OCI-LY7 (cell line): Measurements from ENCODE around the gene ATF6B. TPM values are rescaled to one million over a fixed set of nuclear protein-coding genes. Genes with fewer than 3 reads are reported as not detected.

ENCODE experiments used
- Bru-seq: library from RNA; stranded (reverse); fragments of 400-500 nt; gene quantifications from one replicate; lab custom pipeline; 2021; lab: Mats Ljungman, UMichigan
- BruChase-seq, 2 experiments: library from RNA; stranded (reverse); fragments of 400-500 nt; gene quantifications; one replicate each; lab custom pipeline; 2021; lab: Mats Ljungman, UMichigan
- BruUV-seq: library from RNA; stranded (reverse); fragments of 400-500 nt; replicated peaks from 2 replicates; lab custom pipeline; 2021; lab: Mats Ljungman, UMichigan
- CTCF ChIA-PET: fragments of 300-600 bp; sonication (Branson Sonifier 250); formaldehyde crosslinking; loops from one replicate; lab custom pipeline; 2022; ENCODE audit warnings: antibody characterized with exemption; ENCODE audit not compliant: unreplicated experiment; lab: Charles Lee
- POLR2A ChIA-PET: fragments of 300-600 bp; sonication (Branson Sonifier 250); formaldehyde crosslinking; loops from one replicate; lab custom pipeline; 2022; ENCODE audit warnings: antibody characterized with exemption; lab: Charles Lee
- DNase-seq: peaks from one replicate; pipeline ENCODE4 v3.0.0-alpha.2; 2015; ENCODE audit warnings: low spot score
- H2AFZ ChIP-seq: fragments of 200-600 bp; sonication (generic), shearing (Covaris generic); 2 replicates; pipeline ENCODE4 v1.6.1; 2014; ENCODE audit warnings: mild to moderate bottlenecking, antibody characterized with exemption, low read length, moderate library complexity
- H3K27ac ChIP-seq: fragments of 200-600 bp; sonication (generic); 2 replicates; pipeline ENCODE4 v1.5.1; 2014; ENCODE audit warnings: mixed run types, low read depth, mild to moderate bottlenecking, moderate library complexity, low read length, inconsistent platforms; ENCODE audit not compliant: poor library complexity, severe bottlenecking
- H3K36me3 ChIP-seq: fragments of 200-600 bp; sonication (generic); 2 replicates; pipeline ENCODE4 v1.6.1; 2014; ENCODE audit warnings: mild to moderate bottlenecking, antibody characterized with exemption, low read length, moderate library complexity, mixed read lengths; ENCODE audit not compliant: insufficient read depth
- H3K4me1 ChIP-seq: fragments of 200-600 bp; sonication (generic); 2 replicates; pipeline ENCODE4 v1.5.1; 2014; ENCODE audit warnings: mild to moderate bottlenecking, low read length; ENCODE audit not compliant: insufficient read depth, poor library complexity, severe bottlenecking
- H3K4me2 ChIP-seq: fragments of 200-600 bp; sonication (generic); 2 replicates; pipeline ENCODE4 v1.6.1; 2014; ENCODE audit warnings: mild to moderate bottlenecking, low read length
- H3K4me3 ChIP-seq: fragments of 200-600 bp; sonication (generic); 2 replicates; pipeline ENCODE4 v1.5.1; 2014; ENCODE audit warnings: mild to moderate bottlenecking, low read depth, low read length; ENCODE audit not compliant: poor library complexity, severe bottlenecking
- H3K79me2 ChIP-seq: fragments of 200-600 bp; sonication (generic); 2 replicates; pipeline ENCODE4 v1.6.1; 2016; ENCODE audit warnings: low read depth, mild to moderate bottlenecking, low read length, moderate library complexity, mixed read lengths; ENCODE audit not compliant: insufficient read depth
- H3K9me2 ChIP-seq: fragments of 200-600 bp; sonication (generic); 2 replicates; pipeline ENCODE4 v1.6.1; 2016; ENCODE audit warnings: mild to moderate bottlenecking, low read length, mixed read lengths; ENCODE audit not compliant: insufficient read depth
- H3K9me3 ChIP-seq: fragments of 200-600 bp; sonication (generic); 2 replicates; pipeline ENCODE4 v1.6.1; 2014; ENCODE audit warnings: mild to moderate bottlenecking, mixed run types, low read length, mixed read lengths
- H4K20me1 ChIP-seq: fragments of 200-600 bp; sonication (generic); 2 replicates; pipeline ENCODE4 v1.6.1; 2014; ENCODE audit warnings: mild to moderate bottlenecking, antibody characterized with exemption, low read length, moderate library complexity, mixed read lengths; ENCODE audit not compliant: insufficient read depth
- EZH2phosphoT487 ChIP-seq: fragments of 200-600 bp; sonication (generic); IDR thresholded peaks from 2 replicates; pipeline ENCODE4 v1.6.1; 2018; ENCODE audit warnings: low read depth, borderline replicate concordance, mild to moderate bottlenecking, mixed run types, antibody characterized with exemption, low read length, moderate library complexity, mixed read lengths
- intact Hi-C: fragments of 100-400 bp; cut with micrococcal nuclease; formaldehyde crosslinking; loops from one replicate; pipeline ENCODE4 v1.10.0; 2022; ENCODE audit not compliant: unreplicated experiment
- long read RNA-seq: library from polyadenylated mRNA; stranded (forward); transcript quantifications from one replicate; pipeline ENCODE4 v2.0.0, GENCODE V29; 2022
- total RNA-seq, 2 experiments: library from RNA; depleted of rRNA in 1 of 2; stranded (reverse); fragments of >200 nt in 1 of 2; shearing (Covaris generic) in 1 of 2; gene quantifications; 2 replicates each; pipeline ENCODE4 v1.2.3, GENCODE V29; 2014 to 2022
- TF ChIP-seq, protein P1 (sequence below): fragments of 200-600 bp; sonication (generic); conservative IDR thresholded peaks from 2 replicates; pipeline ENCODE4 v1.5.1; 2014; ENCODE audit warnings: mild to moderate bottlenecking, antibody characterized with exemption, low read length, moderate library complexity, mixed read lengths

ATF6B gene
- total RNA-seq (2014; rRNA removed; shearing (Covaris generic)) (44.8 and 57.7 TPM in 2 replicates), total RNA-seq (2022) (122 and 125 TPM in 2 replicates), Bru-seq, nascent RNA (percentile 78 among the genes with signal in this experiment), BruChase-seq, experiment 1, labeled RNA remaining after a 6-hour chase (percentile 92 among the genes with signal in this experiment), BruChase-seq, experiment 2, labeled RNA remaining after a 2-hour chase (percentile 82 among the genes with signal in this experiment)
- long read RNA-seq, transcript ATF6B-216 (8 exons, 1,176 nt): major isoform, 24 of 64 reads
- long read RNA-seq, transcript ATF6B-210 (18 exons, 2,620 nt): minor isoform, 6 of 64 reads
- long read RNA-seq, partial matches to known transcripts: 14 of 64 reads
- long read RNA-seq, other reads (novel, unspliced or antisense): 14 of 64 reads

DNA sequence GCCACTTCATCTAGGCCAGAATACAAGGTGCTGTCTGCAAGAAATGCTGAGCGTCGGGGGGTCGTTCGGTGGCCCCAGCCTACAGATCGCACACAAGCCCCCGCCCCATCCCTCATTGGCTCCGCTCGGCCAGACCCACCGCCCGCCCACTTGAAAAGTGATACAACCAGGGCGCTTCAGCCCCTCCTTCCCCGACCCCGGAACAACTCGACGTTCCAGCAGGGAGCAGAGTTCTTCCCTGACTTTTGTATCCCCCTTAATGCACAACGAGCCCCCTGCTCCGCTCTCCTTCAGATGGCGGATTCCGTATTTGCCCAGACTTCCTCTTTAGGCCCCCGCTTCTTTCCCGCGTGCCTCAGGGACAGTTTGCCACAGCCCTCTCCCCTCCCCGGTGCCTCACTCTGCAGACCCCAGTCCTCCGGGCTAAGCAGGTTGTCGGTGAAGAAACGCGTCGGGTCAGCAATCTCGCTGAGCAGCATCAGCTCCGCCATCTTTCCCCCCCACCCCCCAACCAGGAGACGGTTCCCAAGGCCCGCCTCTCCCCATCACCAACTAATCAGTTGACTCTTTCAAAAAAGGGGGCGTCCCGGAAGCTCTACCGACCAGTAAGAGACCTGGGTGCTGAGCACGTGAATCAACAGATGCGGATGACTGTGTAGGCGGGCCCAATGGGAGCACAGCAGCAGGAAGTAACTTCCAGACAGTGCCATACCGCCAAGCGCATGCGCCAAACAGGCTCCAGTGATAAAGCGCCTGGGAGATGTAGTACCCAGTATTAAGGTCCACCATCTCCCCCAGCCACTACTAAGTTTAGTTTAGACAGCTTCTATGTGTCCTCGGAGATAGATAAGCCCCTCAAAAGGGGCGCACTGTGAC is at the start of gene ATF6B:
Gene ATF6B (minus strand): TSS at position 530 of the 876 bp plus-strand sequence. CDS start 39 bp downstream, at position 491.
- TF ChIP-seq, protein P1, sequence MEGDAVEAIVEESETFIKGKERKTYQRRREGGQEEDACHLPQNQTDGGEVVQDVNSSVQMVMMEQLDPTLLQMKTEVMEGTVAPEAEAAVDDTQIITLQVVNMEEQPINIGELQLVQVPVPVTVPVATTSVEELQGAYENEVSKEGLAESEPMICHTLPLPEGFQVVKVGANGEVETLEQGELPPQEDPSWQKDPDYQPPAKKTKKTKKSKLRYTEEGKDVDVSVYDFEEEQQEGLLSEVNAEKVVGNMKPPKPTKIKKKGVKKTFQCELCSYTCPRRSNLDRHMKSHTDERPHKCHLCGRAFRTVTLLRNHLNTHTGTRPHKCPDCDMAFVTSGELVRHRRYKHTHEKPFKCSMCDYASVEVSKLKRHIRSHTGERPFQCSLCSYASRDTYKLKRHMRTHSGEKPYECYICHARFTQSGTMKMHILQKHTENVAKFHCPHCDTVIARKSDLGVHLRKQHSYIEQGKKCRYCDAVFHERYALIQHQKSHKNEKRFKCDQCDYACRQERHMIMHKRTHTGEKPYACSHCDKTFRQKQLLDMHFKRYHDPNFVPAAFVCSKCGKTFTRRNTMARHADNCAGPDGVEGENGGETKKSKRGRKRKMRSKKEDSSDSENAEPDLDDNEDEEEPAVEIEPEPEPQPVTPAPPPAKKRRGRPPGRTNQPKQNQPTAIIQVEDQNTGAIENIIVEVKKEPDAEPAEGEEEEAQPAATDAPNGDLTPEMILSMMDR: no peak
- TF ChIP-seq EZH2phosphoT487: no peak
- no TSS peak for BruUV-seq

DNA sequence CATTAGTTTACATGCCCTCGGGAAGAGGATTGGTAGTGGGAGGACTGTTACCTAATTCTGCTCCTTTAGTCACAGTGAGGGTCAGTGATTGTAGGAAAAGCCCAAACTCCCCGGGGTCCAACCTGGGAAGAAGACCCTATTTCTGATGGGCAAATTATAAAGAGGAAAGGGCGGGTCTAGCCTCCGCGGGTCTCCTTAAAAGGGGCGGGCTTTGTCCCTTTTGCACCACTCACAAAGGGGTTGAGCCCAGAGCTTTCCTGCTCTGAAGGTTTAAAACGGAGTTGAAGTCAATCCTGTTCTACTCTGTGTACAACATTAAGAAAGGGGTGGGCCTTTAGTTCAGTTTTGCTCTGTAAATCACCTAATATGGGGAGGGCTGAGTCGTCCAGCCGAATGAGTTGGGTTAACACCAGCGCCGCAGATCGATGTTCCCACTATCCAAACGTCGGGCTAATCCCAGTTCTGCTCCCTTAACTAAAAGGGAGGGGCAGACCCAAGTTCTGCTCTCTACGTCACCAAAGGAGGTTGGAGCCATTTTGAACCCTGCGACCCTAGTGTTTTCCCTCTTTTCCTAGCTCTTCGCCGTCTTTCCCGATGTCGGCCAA is 49.2 kb upstream of the ATF6B start:
- no peak for DNase-seq
- ChIA-PET CTCF (interaction anchor here (1.3 kb wide), 1 partner anchor 16 kb away, joined by 3 read pairs; the partner anchor contains the start of gene GPSM3), POLR2A (interaction anchor here (1.0 to 2.1 kb wide), 4 partner anchors 13 to 49 kb away, joined by 5 to 11 read pairs (median 5); partner anchors contain the start of genes ATF6B, GPSM3 and PBX2)
- Histone ChIP-seq H4K20me1 (no peaks in the 10 kb centered on the region), H3K4me1 (peaks cover 44% of the 10 kb centered on the region), H3K79me2 (peaks cover 14% of the 10 kb centered on the region; the same call in 1 of the 2 replicates), H2AFZ (peak overlapping the region; percentile 68), H3K9me3 (no peaks in the 10 kb centered on the region), H3K27ac (peak overlapping the region; percentile 56), H3K4me2 (peak overlapping the region; percentile 96), H3K36me3 (peaks cover 13% of the 10 kb centered on the region; the same call in 1 of the 2 replicates), H3K4me3 (peak overlapping the region; percentile 74), H3K9me2 (no peaks in the 10 kb centered on the region)
- TF ChIP-seq, protein P1: no peak
- TF ChIP-seq EZH2phosphoT487: no peak
- intact Hi-C loops: loop anchor here (2.0 kb wide), 1 partner anchor 22 kb away; the partner anchor contains the start of gene PPT2
- BruUV-seq: TSS peak; percentile 72

More for the DNA sequence above, at the start of gene ATF6B:
- H2AFZ ChIP-seq: peak within 1 kb of the TSS; percentile 14; the same call in 1 of the 2 replicates
- H3K9me3 ChIP-seq: no peaks in the 10 kb centered on the region
- peaks cover 36% of the 10 kb centered on the region for H3K36me3 ChIP-seq
- H3K79me2 ChIP-seq: peaks cover 30% of the 10 kb centered on the region; the same call in 1 of the 2 replicates
- H3K27ac ChIP-seq: peak within 1 kb of the TSS; percentile 49
- peak within 1 kb of the TSS; percentile 79 for H3K4me3 ChIP-seq
- no peaks in the 10 kb centered on the region for H3K9me2 ChIP-seq
- ChIA-PET CTCF (interaction anchor here (1.4 to 1.5 kb wide), 2 partner anchors 9 to 27 kb away, joined by 7 read pairs; no protein-coding TSS in a partner anchor), POLR2A (interaction anchor here (0.6 to 1.8 kb wide), 7 partner anchors 27 to 844 kb away, joined by 3 to 5 read pairs (median 4); partner anchors contain the start of gene GPSM3)
- peak within 1 kb of the TSS; percentile 97 for H3K4me2 ChIP-seq
- peak; percentile 99 for DNase-seq
- no peaks in the 10 kb centered on the region for H4K20me1 ChIP-seq
- peaks cover 29% of the 10 kb centered on the region for H3K4me1 ChIP-seq
- intact Hi-C loops: no loop called here
